H9 (cell line): ENCODE data around the gene CACNA1A. TPM values are rescaled to one million over a fixed set of nuclear protein-coding genes. Genes with fewer than 3 reads are reported as not detected.

Experiments used
- DNase-seq: peaks from one replicate; pipeline ENCODE4 v3.0.0-alpha.2; 2017
- H2AFZ ChIP-seq: one replicate; pipeline ENCODE4 v1.6.1; 2013; ENCODE audit warnings: mild to moderate bottlenecking, low read length, control low read depth, moderate library complexity
- H2AK5ac ChIP-seq: 2 replicates; pipeline ENCODE4 v1.6.1; 2013; ENCODE audit warnings: low read length, control low read depth, mixed read lengths; ENCODE audit not compliant: insufficient read length
- H2BK120ac ChIP-seq: one replicate; pipeline ENCODE4 v1.6.1; 2013; ENCODE audit warnings: low read depth, mild to moderate bottlenecking, low read length, control low read depth, inconsistent platforms; ENCODE audit not compliant: poor library complexity, severe bottlenecking
- H2BK12ac ChIP-seq: 2 replicates; pipeline ENCODE4 v1.6.1; 2013; ENCODE audit warnings: low read length, control low read depth, mixed read lengths, low read depth; ENCODE audit not compliant: insufficient read length
- H2BK15ac ChIP-seq: 2 replicates; pipeline ENCODE4 v1.6.1; 2013; ENCODE audit warnings: low read depth, low read length, control low read depth
- H2BK20ac ChIP-seq: one replicate; pipeline ENCODE4 v1.6.1; 2013; ENCODE audit warnings: low read depth, mild to moderate bottlenecking, low read length, control low read depth, inconsistent platforms; ENCODE audit not compliant: poor library complexity, severe bottlenecking
- H2BK5ac ChIP-seq: 2 replicates; pipeline ENCODE4 v1.6.1; 2013; ENCODE audit warnings: low read length, control low read depth, mixed read lengths; ENCODE audit not compliant: insufficient read length
- H3K14ac ChIP-seq: 2 replicates; pipeline ENCODE4 v1.6.1; 2013; ENCODE audit warnings: low read length, control low read depth; ENCODE audit not compliant: insufficient read depth
- H3K18ac ChIP-seq: 2 replicates; pipeline ENCODE4 v1.6.1; 2013; ENCODE audit warnings: low read depth, mild to moderate bottlenecking, mixed read lengths, low read length, control low read depth; ENCODE audit not compliant: insufficient read length
- H3K23ac ChIP-seq: 2 replicates; pipeline ENCODE4 v1.6.1; 2013; ENCODE audit warnings: low read length, control low read depth, mixed read lengths, low read depth; ENCODE audit not compliant: insufficient read length
- H3K23me2 ChIP-seq: 2 replicates; pipeline ENCODE4 v1.6.1; 2013; ENCODE audit warnings: low read depth, mild to moderate bottlenecking, mixed read lengths, low read length, control low read depth; ENCODE audit not compliant: insufficient read length, poor library complexity, severe bottlenecking
- H3K27ac ChIP-seq: 2 replicates; pipeline ENCODE4 v1.5.1; 2013; ENCODE audit warnings: low read length, control low read depth, mixed read lengths, low read depth; ENCODE audit not compliant: insufficient read length
- H3K27me3 ChIP-seq: 2 replicates; pipeline ENCODE4 v1.6.1; 2013; ENCODE audit warnings: low read length, control low read depth, inconsistent platforms; ENCODE audit not compliant: insufficient read depth
- H3K4ac ChIP-seq: 2 replicates; pipeline ENCODE4 v1.6.1; 2013; ENCODE audit warnings: low read depth, mild to moderate bottlenecking, control low read depth, inconsistent platforms, low read length, moderate library complexity
- H3K4me1 ChIP-seq: 2 replicates; pipeline ENCODE4 v1.6.1; 2013; ENCODE audit warnings: low read length, control low read depth, inconsistent platforms; ENCODE audit not compliant: insufficient read depth
- H3K4me2 ChIP-seq: 2 replicates; pipeline ENCODE4 v1.6.1; 2013; ENCODE audit warnings: low read length, control low read depth, mixed read lengths; ENCODE audit not compliant: insufficient read length, insufficient read depth
- H3K56ac ChIP-seq: 2 replicates; pipeline ENCODE4 v1.6.1; 2013; ENCODE audit warnings: low read depth, mild to moderate bottlenecking, mixed read lengths, low read length, control low read depth; ENCODE audit not compliant: insufficient read length
- H3K79me1 ChIP-seq: 2 replicates; pipeline ENCODE4 v1.6.1; 2013; ENCODE audit warnings: low read depth, mild to moderate bottlenecking, moderate library complexity, low read length, control low read depth, inconsistent platforms; ENCODE audit not compliant: insufficient read depth, poor library complexity, severe bottlenecking
- H3K79me2 ChIP-seq: 2 replicates; pipeline ENCODE4 v1.6.1; 2013; ENCODE audit warnings: low read length, control low read depth, inconsistent platforms; ENCODE audit not compliant: insufficient read depth
- H3K9ac ChIP-seq: 2 replicates; pipeline ENCODE4 v1.6.1; 2013; ENCODE audit warnings: low read length, control low read depth, mixed read lengths; ENCODE audit not compliant: insufficient read length; ENCODE audit errors: extremely low read depth
- H3K9me3 ChIP-seq: one replicate; pipeline ENCODE4 v1.6.1; 2013; ENCODE audit warnings: low read depth, low read length, inconsistent platforms; ENCODE audit not compliant: control insufficient read depth
- H3T11ph ChIP-seq: one replicate; pipeline ENCODE4 v1.6.1; 2013; ENCODE audit warnings: mild to moderate bottlenecking, low read length, control low read depth, inconsistent platforms
- H4K20me1 ChIP-seq: one replicate; pipeline ENCODE4 v1.6.1; 2013; ENCODE audit not compliant: control insufficient read depth, insufficient read length, insufficient read depth
- H4K5ac ChIP-seq: 2 replicates; pipeline ENCODE4 v1.6.1; 2013; ENCODE audit warnings: low read depth, mild to moderate bottlenecking, mixed read lengths, low read length, control low read depth; ENCODE audit not compliant: insufficient read length
- H4K8ac ChIP-seq: replicated peaks from 2 replicates; pipeline ENCODE4 v1.6.1; 2013; ENCODE audit warnings: low read length, control low read depth, mixed read lengths, low read depth; ENCODE audit not compliant: insufficient read length
- H4K91ac ChIP-seq: 2 replicates; pipeline ENCODE4 v1.6.1; 2013; ENCODE audit warnings: low read depth, mild to moderate bottlenecking, moderate library complexity, mixed read lengths, low read length, control low read depth; ENCODE audit not compliant: insufficient read length
- H3K27ac Mint-ChIP-seq, 3 experiments: 2 replicates in 2 of 3; 3 replicates in 1 of 3; pipeline ENCODE4 v1.8.0; 2020 to 2021; ENCODE audit warnings: mixed read lengths in 3 of 3, mild to moderate bottlenecking in 1 of 3, moderate library complexity in 1 of 3
- H3K27me3 Mint-ChIP-seq: 2 replicates; pipeline ENCODE4 v1.8.0; 2021; ENCODE audit warnings: low read depth, mild to moderate bottlenecking, moderate library complexity, mixed read lengths
- H3K36me3 Mint-ChIP-seq, 3 experiments: 2 replicates in 2 of 3; 3 replicates in 1 of 3; pipeline ENCODE4 v1.8.0; 2020 to 2021; ENCODE audit warnings: low read depth in 3 of 3, mixed read lengths in 3 of 3; ENCODE audit not compliant: insufficient read depth in 1 of 3
- H3K4me1 Mint-ChIP-seq, 2 experiments: 2 replicates each; pipeline ENCODE4 v1.8.0; 2020; ENCODE audit warnings: mixed read lengths in 2 of 2
- H3K4me3 Mint-ChIP-seq, 2 experiments: 2 replicates in 1 of 2; 3 replicates in 1 of 2; pipeline ENCODE4 v1.8.0; 2020 to 2021; ENCODE audit warnings: mild to moderate bottlenecking in 2 of 2, mixed read lengths in 2 of 2, moderate library complexity in 1 of 2
- H3K9me3 Mint-ChIP-seq, 2 experiments: 2 replicates in 1 of 2; 3 replicates in 1 of 2; pipeline ENCODE4 v1.8.0; 2020; ENCODE audit warnings: mild to moderate bottlenecking in 2 of 2, mixed read lengths in 2 of 2, moderate library complexity in 1 of 2
- CTCF ChIP-seq: fragments of 200-600 bp; sonication (generic); conservative IDR thresholded peaks from 3 replicates; pipeline ENCODE4 v1.8.0; 2021; ENCODE audit warnings: antibody characterized with exemption, mild to moderate bottlenecking
- WGBS: extraction: QIAGEN DNeasy Blood & Tissue Kit; methylation state at CpG from one replicate; pipeline ENCODE4 v1.1.7; 2013; ENCODE audit warnings: missing lambda C conversion rate, low lambda C conversion rate, mixed read lengths; ENCODE audit not compliant: insufficient read length; ENCODE audit errors: extremely low coverage; 5-methylcytosine and 5-hydroxymethylcytosine counted together
- total RNA-seq: library from RNA; stranded (reverse); gene quantifications from 2 replicates; pipeline ENCODE4 v1.2.1, GENCODE V29; 2021

Gene CACNA1A
- total RNA-seq, 1 experiment from 2014 or later, result 8.0 TPM

- no peak overlapping the region for H2BK120ac ChIP-seq
- Mint-ChIP-seq H3K27me3 (no peaks in the 10 kb centered on the region), H3K9me3 (no peaks in the 10 kb centered on the region; a peak in 1 of 5 replicates), H3K4me3 (no peak overlapping the region), H3K4me1 (peaks cover 6% of the 10 kb centered on the region in 2 experiments; a peak in 3 of 4 replicates), H3K27ac (no peak overlapping the region), H3K36me3 (peaks cover 0 to 8% (median 0%) of the 10 kb centered on the region in 3 experiments; a peak in 3 of 7 replicates)
- no peak overlapping the region for H3K4me2 ChIP-seq
- WGBS, result no CpG with 5 or more reads among the region's 2 CpGs
- H4K20me1 ChIP-seq, result no peaks in the 10 kb centered on the region
- H2BK5ac ChIP-seq, result no peak overlapping the region
- no peaks in the 10 kb centered on the region for H3K79me1 ChIP-seq
- H4K8ac ChIP-seq, result no peak overlapping the region
- no peak for TF ChIP-seq CTCF
- no peak overlapping the region for H2BK15ac ChIP-seq
- H3K9ac ChIP-seq, result no peak overlapping the region
- H2BK12ac ChIP-seq, result no peak overlapping the region
- H3K79me2 ChIP-seq, result no peaks in the 10 kb centered on the region
- H3K27ac ChIP-seq, result no peak overlapping the region
- H4K91ac ChIP-seq, result no peak overlapping the region
- H3T11ph ChIP-seq, result no peak overlapping the region
- no peaks in the 10 kb centered on the region for H3K27me3 ChIP-seq
- no peaks in the 10 kb centered on the region for H3K9me3 ChIP-seq
- no peak overlapping the region for H2AK5ac ChIP-seq
- H3K18ac ChIP-seq, result no peak overlapping the region
- H2BK20ac ChIP-seq, result no peak overlapping the region
- DNase-seq, result no peak
- H3K14ac ChIP-seq, result no peak overlapping the region
- H3K23me2 ChIP-seq, result no peaks in the 10 kb centered on the region
- H3K4me1 ChIP-seq, result no peaks in the 10 kb centered on the region
- no peak overlapping the region for H3K4ac ChIP-seq
- no peak overlapping the region for H3K56ac ChIP-seq
- H3K23ac ChIP-seq, result no peak overlapping the region
- H2AFZ ChIP-seq, result no peak overlapping the region
- no peak overlapping the region for H4K5ac ChIP-seq
Observed at GRCh38 chr19:13297023-13297422, 209.3 kb downstream of the CACNA1A start.
